Ascending aorta (tissue), 2 donors: ENCODE measurements around the gene UBE2L6. TPM values are rescaled to one million over a fixed set of nuclear protein-coding genes. Genes with fewer than 3 reads are reported as not detected.

Experiments used
- DNase-seq, 2 donors: peaks; one replicate each; pipeline ENCODE4 v3.0.0-alpha.2; 2019; ENCODE audit warnings: low spot score in 2 of 2
- H3K27ac ChIP-seq, 2 donors: fragments of 200-600 bp; sonication (generic); one replicate each; pipeline ENCODE4 v1.5.1; 2016 to 2017; ENCODE audit warnings: mild to moderate bottlenecking in 1 of 2
- H3K27me3 ChIP-seq: fragments of 200-600 bp; sonication (generic); one replicate; pipeline ENCODE4 v1.5.1; 2017
- H3K36me3 ChIP-seq, 2 donors: fragments of 200-600 bp; sonication (generic); one replicate each; pipeline ENCODE4 v1.5.1; 2016
- H3K4me1 ChIP-seq, 2 donors: fragments of 200-600 bp; sonication (generic); one replicate each; pipeline ENCODE4 v1.5.1; 2016 to 2017; ENCODE audit warnings: mild to moderate bottlenecking in 1 of 2
- H3K4me3 ChIP-seq, 2 donors: fragments of 200-600 bp; sonication (generic); one replicate each; pipeline ENCODE4 v1.5.1; 2016 to 2017; ENCODE audit warnings: mild to moderate bottlenecking in 1 of 2
- H3K9me3 ChIP-seq, 2 donors: fragments of 200-600 bp; sonication (generic); one replicate each; pipeline ENCODE4 v1.5.1; 2016
- CTCF ChIP-seq, 3 experiments: fragments of 200-600 bp in 2 of 3; fragments of 450-650 bp in 1 of 3; sonication (generic) in 2 of 3; IDR thresholded peaks; one replicate each; pipeline ENCODE4 v1.5.1; 2016 to 2019; ENCODE audit warnings: antibody characterized with exemption in 3 of 3, mild to moderate bottlenecking in 1 of 3, moderate library complexity in 1 of 3
- intact Hi-C: fragments of 100-400 bp; cut with DNase I; formaldehyde crosslinking; loops from one replicate; pipeline ENCODE4 v1.15.1; 2023
- total RNA-seq: library from RNA; depleted of rRNA; stranded (reverse); fragments of >200 nt; gene quantifications from one replicate; pipeline ENCODE4 v1.1.0, GENCODE V29; 2016

UBE2L6 gene
- total RNA-seq, 1 donor from 2014 or later, result 44.9 TPM

- H3K27ac ChIP-seq, result no peak overlapping the region
- H3K9me3 ChIP-seq, result no peaks in the 10 kb centered on the region
- H3K4me3 ChIP-seq, result peak overlapping the region; percentile 72 to 86
- H3K27me3 ChIP-seq, result no peaks in the 10 kb centered on the region
- intact Hi-C loops, result no loop called here
- TF ChIP-seq CTCF (IDR thresholded peaks at IDR 0.05), result no peak
- DNase-seq, result no peak
- no peaks in the 10 kb centered on the region for H3K36me3 ChIP-seq
- peaks cover 0 to 8% of the 10 kb centered on the region in 2 donors for H3K4me1 ChIP-seq
Observed at GRCh38 chr11:57516061-57516443, 51.4 kb downstream of the UBE2L6 start.

- peak in 1 of 2 donors; percentile 71 for DNase-seq
- Histone ChIP-seq H3K27me3 (no peaks in the 10 kb centered on the region), H3K9me3 (no peaks in the 10 kb centered on the region), H3K4me1 (peaks cover 0 to 8% of the 10 kb centered on the region in 2 donors), H3K27ac (peak within 1 kb of the TSS; percentile 56 to 60), H3K4me3 (peak within 1 kb of the TSS; percentile 72 to 86), H3K36me3 (no peaks in the 10 kb centered on the region)
- TF ChIP-seq CTCF (IDR thresholded peaks at IDR 0.05), result no peak
- intact Hi-C loops, result loop anchor here (2.0 kb wide), 1 partner anchor 17 kb away; no protein-coding TSS in a partner anchor
Observed at GRCh38 chr11:57515332-57516060, 52.0 kb downstream of the UBE2L6 start, which contains the start of gene SLC43A1. Gene SLC43A1, minus strand, starts transcription at chr11:57515702. Its CDS starts 1,591 bp downstream, at chr11:57514111.

- H3K27ac ChIP-seq, result peak overlapping the region; percentile 56 to 60
- H3K9me3 ChIP-seq, result no peaks in the 10 kb centered on the region
- H3K36me3 ChIP-seq, result no peaks in the 10 kb centered on the region
- peak in 1 of 2 donors; percentile 78 for DNase-seq
- peak overlapping the region; percentile 72 to 86 for H3K4me3 ChIP-seq
- no peak for TF ChIP-seq CTCF (IDR thresholded peaks at IDR 0.05)
- peaks cover 0 to 8% of the 10 kb centered on the region in 2 donors for H3K4me1 ChIP-seq
- H3K27me3 ChIP-seq, result no peaks in the 10 kb centered on the region
- intact Hi-C loops, result loop anchor here (2.0 kb wide), 1 partner anchor 16 kb away; no protein-coding TSS in a partner anchor
Observed at GRCh38 chr11:57514538-57515331, 52.7 kb downstream of the UBE2L6 start.

- no peaks in the 10 kb centered on the region for H3K27me3 ChIP-seq
- no peak for TF ChIP-seq CTCF (IDR thresholded peaks at IDR 0.05)
- peak overlapping the region; percentile 56 to 60 for H3K27ac ChIP-seq
- DNase-seq, result peak in 1 of 2 donors; percentile 72
- no peaks in the 10 kb centered on the region for H3K36me3 ChIP-seq
- intact Hi-C loops, result loop anchor here (2.0 kb wide), 1 partner anchor 15 kb away; no protein-coding TSS in a partner anchor
- peak overlapping the region; percentile 72 to 86 for H3K4me3 ChIP-seq
- H3K4me1 ChIP-seq, result peaks cover 0 to 8% of the 10 kb centered on the region in 2 donors
- H3K9me3 ChIP-seq, result no peaks in the 10 kb centered on the region
Observed at GRCh38 chr11:57513911-57514537, 53.4 kb downstream of the UBE2L6 start.

GRCh38 chr11:57513452-57513795, 54.0 kb downstream of the UBE2L6 start:
- H3K27ac ChIP-seq, result peak overlapping the region in 1 of 2 donors; percentile 56
- H3K4me3 ChIP-seq, result peak overlapping the region in 1 of 2 donors; percentile 86
- intact Hi-C loops, result no loop called here
- H3K36me3 ChIP-seq, result no peaks in the 10 kb centered on the region
- H3K4me1 ChIP-seq, result peaks cover 0 to 8% of the 10 kb centered on the region in 2 donors
- no peaks in the 10 kb centered on the region for H3K27me3 ChIP-seq
- no peak for TF ChIP-seq CTCF (IDR thresholded peaks at IDR 0.05)
- DNase-seq, result no peak
- no peaks in the 10 kb centered on the region for H3K9me3 ChIP-seq
